Right hindlimb (tissue), 1 donor: ENCODE measurements around the gene OR11L1.

Experiments
- DNase-seq: peaks from one replicate; pipeline ENCODE4 v3.0.0-alpha.2; 2018

Gene OR11L1

DNA sequence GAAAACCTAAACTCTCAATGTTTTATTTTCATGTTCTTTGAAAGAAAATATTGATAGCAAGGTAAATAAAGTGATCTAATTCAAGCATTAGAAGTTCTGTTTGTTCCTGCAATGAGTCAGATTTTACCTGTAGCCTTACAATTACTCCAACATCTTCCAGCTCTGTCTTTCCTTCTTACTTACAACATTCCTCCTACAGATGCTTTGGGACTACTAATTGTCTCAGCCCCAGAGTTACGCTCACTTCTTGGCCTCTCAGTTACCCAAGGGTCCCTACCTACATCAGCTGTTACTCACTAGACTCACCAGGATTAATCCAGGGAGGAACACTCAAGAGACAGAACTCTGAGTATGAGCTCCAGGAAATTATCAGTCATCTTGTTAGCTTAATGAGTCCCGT lies 44.2 kb downstream of the OR11L1 start:
- no peak for DNase-seq
